HEK293 (cell line): Measurements from ENCODE around the gene HYOU1.

Source experiments
- CTCF ChIA-PET: fragments of 350-600 bp; formaldehyde crosslinking; extraction: SDS; loops from one replicate; lab custom pipeline; 2021; ENCODE audit warnings: antibody characterized with exemption; lab: Yijun Ruan, JAX
- POLR2A ChIA-PET: fragments of 300-600 bp; formaldehyde crosslinking; extraction: SDS; loops from one replicate; lab custom pipeline; 2020; ENCODE audit warnings: antibody characterized with exemption, inconsistent platforms; lab: Yijun Ruan, JAX
- H3K27ac ChIP-seq: fragments of 200-500 bp; sonication (Bioruptor generic); 2 replicates; pipeline ENCODE4 v1.5.1; 2014; ENCODE audit warnings: low read depth, low read length, control low read depth, inconsistent platforms; ENCODE audit errors: extremely low read depth
- H3K36me3 ChIP-seq, 2 experiments: fragments of 200-500 bp in 1 of 2; sonication (Bioruptor generic) in 1 of 2; 1 replicate in 1 of 2; 2 replicates in 1 of 2; pipeline ENCODE4 v1.5.1; 2014 to 2017; ENCODE audit warnings: inconsistent platforms in 2 of 2, low read length in 2 of 2; ENCODE audit not compliant: control insufficient read depth in 2 of 2, insufficient read depth in 1 of 2
- H3K4me1 ChIP-seq: fragments of 200-500 bp; sonication (Bioruptor generic); 2 replicates; pipeline ENCODE4 v1.5.1; 2014; ENCODE audit warnings: mild to moderate bottlenecking, low read length, inconsistent platforms; ENCODE audit not compliant: control insufficient read depth, insufficient read depth
- H3K4me3 ChIP-seq: 2 replicates; pipeline ENCODE4 v1.5.1; 2011; ENCODE audit warnings: low read depth, mild to moderate bottlenecking, control low read depth, low read length, moderate library complexity
- H3K9me3 ChIP-seq: fragments of 200-500 bp; sonication (Bioruptor generic); 2 replicates; pipeline ENCODE4 v1.5.1; 2014; ENCODE audit warnings: low read depth, low read length, inconsistent platforms; ENCODE audit not compliant: control insufficient read depth, insufficient read depth
- HIC1 ChIP-seq: fragments of 450-650 bp; formaldehyde crosslinking; IDR thresholded peaks from 2 replicates; pipeline ENCODE4 v1.5.1; 2016; ENCODE audit warnings: missing biosample characterization, missing genetic modification characterization
- KLF9 ChIP-seq: fragments of 450-650 bp; formaldehyde crosslinking; IDR thresholded peaks from 2 replicates; pipeline ENCODE4 v1.5.1; 2016; ENCODE audit warnings: missing biosample characterization, missing genetic modification characterization, low read depth
- OSR2 ChIP-seq: fragments of 450-650 bp; formaldehyde crosslinking; IDR thresholded peaks from 2 replicates; pipeline ENCODE4 v1.5.1; 2016; ENCODE audit warnings: missing biosample characterization, missing genetic modification characterization
- PRDM1 ChIP-seq: fragments of 450-650 bp; formaldehyde crosslinking; IDR thresholded peaks from 2 replicates; pipeline ENCODE4; 2016; ENCODE audit warnings: missing biosample characterization, missing genetic modification characterization
- SETDB1 ChIP-seq: IDR thresholded peaks from one replicate; pipeline ENCODE4 v1.6.1; 2017; ENCODE audit warnings: mild to moderate bottlenecking, low read length, moderate library complexity, mixed read lengths; ENCODE audit not compliant: insufficient read length
- ZBTB10 ChIP-seq: fragments of 450-650 bp; formaldehyde crosslinking; IDR thresholded peaks from 2 replicates; pipeline ENCODE4 v1.5.1; 2016; ENCODE audit warnings: missing biosample characterization, missing genetic modification characterization
- ZBTB48 ChIP-seq: fragments of 450-650 bp; formaldehyde crosslinking; IDR thresholded peaks from 2 replicates; pipeline ENCODE4 v1.5.1; 2016; ENCODE audit warnings: missing biosample characterization, missing genetic modification characterization
- ZEB2 ChIP-seq: fragments of 450-650 bp; formaldehyde crosslinking; IDR thresholded peaks from 2 replicates; pipeline ENCODE4 v1.5.1; 2016; ENCODE audit warnings: missing biosample characterization, missing genetic modification characterization
- ZFP3 ChIP-seq: fragments of 450-650 bp; formaldehyde crosslinking; IDR thresholded peaks from 2 replicates; pipeline ENCODE4 v1.5.1; 2016; ENCODE audit warnings: low read depth, missing biosample characterization, missing genetic modification characterization
- ZNF114 ChIP-seq: fragments of 450-650 bp; formaldehyde crosslinking; IDR thresholded peaks from 2 replicates; pipeline ENCODE4 v1.5.0; 2017; ENCODE audit warnings: missing biosample characterization, missing genetic modification characterization
- ZNF133 ChIP-seq: fragments of 450-650 bp; formaldehyde crosslinking; IDR thresholded peaks from 2 replicates; pipeline ENCODE4 v1.5.1; 2016; ENCODE audit warnings: missing biosample characterization, missing genetic modification characterization
- ZNF18 ChIP-seq: fragments of 450-650 bp; formaldehyde crosslinking; IDR thresholded peaks from 2 replicates; pipeline ENCODE4 v1.5.1; 2016; ENCODE audit warnings: missing biosample characterization, missing genetic modification characterization
- ZNF221 ChIP-seq: fragments of 450-650 bp; formaldehyde crosslinking; IDR thresholded peaks from 2 replicates; pipeline ENCODE4 v1.5.1; 2017; ENCODE audit warnings: missing biosample characterization, missing genetic modification characterization, borderline replicate concordance
- ZNF248 ChIP-seq: fragments of 450-650 bp; formaldehyde crosslinking; IDR thresholded peaks from 2 replicates; pipeline ENCODE4 v1.5.1; 2017; ENCODE audit warnings: missing biosample characterization, missing genetic modification characterization
- ZNF274 ChIP-seq, 2 experiments: fragments of 200-500 bp in 1 of 2; fragments of 450-650 bp in 1 of 2; sonication (Bioruptor generic) in 1 of 2; formaldehyde crosslinking in 1 of 2; IDR thresholded peaks; 2 replicates each; pipeline versions ENCODE4 v1.5.1 to v1.6.1; 2014 to 2016; ENCODE audit warnings: borderline replicate concordance in 1 of 2, inconsistent platforms in 1 of 2, low read length in 1 of 2, missing biosample characterization in 1 of 2, missing genetic modification characterization in 1 of 2
- ZNF302 ChIP-seq: fragments of 450-650 bp; formaldehyde crosslinking; IDR thresholded peaks from 2 replicates; pipeline ENCODE4 v1.5.1; 2016; ENCODE audit warnings: missing biosample characterization, missing genetic modification characterization, low read depth
- ZNF416 ChIP-seq: fragments of 450-650 bp; formaldehyde crosslinking; IDR thresholded peaks from 2 replicates; pipeline ENCODE4 v1.5.1; 2016; ENCODE audit warnings: missing biosample characterization, missing genetic modification characterization
- ZNF473 ChIP-seq: fragments of 450-650 bp; formaldehyde crosslinking; IDR thresholded peaks from 2 replicates; pipeline ENCODE4 v1.5.1; 2017; ENCODE audit warnings: missing biosample characterization, missing genetic modification characterization
- ZNF510 ChIP-seq: fragments of 450-650 bp; formaldehyde crosslinking; IDR thresholded peaks from 2 replicates; pipeline ENCODE4 v1.5.1; 2018; ENCODE audit warnings: mild to moderate bottlenecking, missing genetic modification characterization, missing biosample characterization; ENCODE audit not compliant: insufficient replicate concordance
- ZNF555 ChIP-seq: fragments of 450-650 bp; formaldehyde crosslinking; conservative IDR thresholded peaks from 2 replicates; pipeline ENCODE4 v1.5.1; 2017; ENCODE audit warnings: missing biosample characterization, mild to moderate bottlenecking, missing genetic modification characterization, inconsistent platforms
- ZNF610 ChIP-seq: fragments of 450-650 bp; formaldehyde crosslinking; IDR thresholded peaks from 2 replicates; pipeline ENCODE4 v1.5.1; 2016; ENCODE audit warnings: missing biosample characterization, missing genetic modification characterization, borderline replicate concordance
- ZNF621 ChIP-seq: fragments of 450-650 bp; formaldehyde crosslinking; IDR thresholded peaks from 2 replicates; pipeline ENCODE4 v1.5.1; 2017; ENCODE audit warnings: missing biosample characterization, missing genetic modification characterization
- ZNF626 ChIP-seq: fragments of 450-650 bp; sonication (Bioruptor Pico); formaldehyde crosslinking; IDR thresholded peaks from 2 replicates; pipeline ENCODE4 v1.5.1; 2018; ENCODE audit warnings: missing biosample characterization, missing genetic modification characterization, inconsistent platforms
- ZNF701 ChIP-seq: fragments of 450-650 bp; formaldehyde crosslinking; IDR thresholded peaks from 2 replicates; pipeline ENCODE4 v1.5.1; 2016; ENCODE audit warnings: missing biosample characterization, missing genetic modification characterization
- ZNF747 ChIP-seq: fragments of 450-650 bp; formaldehyde crosslinking; IDR thresholded peaks from 2 replicates; pipeline ENCODE4 v1.5.1; 2016; ENCODE audit warnings: missing biosample characterization, missing genetic modification characterization
- ZNF768 ChIP-seq: fragments of 450-650 bp; formaldehyde crosslinking; IDR thresholded peaks from 2 replicates; pipeline ENCODE4 v1.5.1; 2018; ENCODE audit warnings: missing biosample characterization, mild to moderate bottlenecking, missing genetic modification characterization
- ZSCAN30 ChIP-seq: fragments of 450-650 bp; IDR thresholded peaks from 2 replicates; pipeline ENCODE4 v1.5.1; 2018; ENCODE audit warnings: missing biosample characterization, mild to moderate bottlenecking, missing genetic modification characterization, moderate library complexity

HYOU1 gene

GRCh38 chr11:119046489-119046888, 10.5 kb downstream of the HYOU1 start:
- Histone ChIP-seq H3K4me3 (no peak overlapping the region), H3K9me3 (no peaks in the 10 kb centered on the region), H3K4me1 (no peaks in the 10 kb centered on the region), H3K27ac (no peak overlapping the region), H3K36me3 (peaks cover 0 to 71% of the 10 kb centered on the region in 2 experiments; a peak in 2 of 3 replicates)
- TF ChIP-seq ZNF302 (tag by site-specific recombination) (no peak), HIC1 (tag by site-specific recombination) (no peak), ZFP3 (tag by site-specific recombination) (no peak), PRDM1 (tag by site-specific recombination) (no peak), ZNF274 (IDR thresholded peaks at IDR 0.05; ENCODE audit: low read length) (no peak), ZNF274 (tag by site-specific recombination; IDR thresholded peaks at IDR 0.05; ENCODE audit: borderline replicate concordance) (no peak), ZNF133 (no peak), ZNF18 (no peak), ZNF768 (tag by site-specific recombination) (no peak), ZEB2 (tag by site-specific recombination) (no peak), ZNF114 (no peak), ZNF701 (tag by site-specific recombination) (no peak), KLF9 (tag by site-specific recombination) (no peak)
- ChIA-PET CTCF (interaction anchor here (1.2 kb wide), 1 partner anchor 84 kb away, joined by 5 read pairs; no protein-coding TSS in a partner anchor), POLR2A (no interaction called here)

GRCh38 chr11:119044708-119045107, 12.3 kb downstream of the HYOU1 start:
- Histone ChIP-seq H3K36me3 (peaks cover 0 to 53% of the 10 kb centered on the region in 2 experiments; a peak in 2 of 3 replicates), H3K9me3 (no peaks in the 10 kb centered on the region), H3K4me1 (no peaks in the 10 kb centered on the region), H3K4me3 (no peak overlapping the region), H3K27ac (no peak overlapping the region)
- POLR2A ChIA-PET = interaction anchor here (0.6 kb wide), 1 partner anchor 159 kb away, joined by 3 read pairs; no protein-coding TSS in a partner anchor
- TF ChIP-seq ZNF248 (no peak), ZNF473 (tag by site-specific recombination) (no peak)
- CTCF ChIA-PET = no interaction called here

GRCh38 chr11:119042927-119043326, 14.1 kb downstream of the HYOU1 start:
- no peaks in the 10 kb centered on the region for H3K9me3 ChIP-seq
- H3K4me3 ChIP-seq = no peak overlapping the region
- peaks cover 0 to 36% of the 10 kb centered on the region in 2 experiments; a peak in 2 of 3 replicates for H3K36me3 ChIP-seq
- ChIA-PET POLR2A (interaction anchor here (1.1 to 1.5 kb wide), 3 partner anchors 13 to 42 kb away, joined by 3 to 7 read pairs (median 3); partner anchors contain the start of genes HMBS and VPS11), CTCF (interaction anchor here (1.5 to 1.6 kb wide), 2 partner anchors 11 to 13 kb away, joined by 4 to 6 read pairs; no protein-coding TSS in a partner anchor)
- no peaks in the 10 kb centered on the region for H3K4me1 ChIP-seq
- H3K27ac ChIP-seq = no peak overlapping the region
- TF ChIP-seq OSR2 (tag by site-specific recombination) (no peak), ZNF610 (tag by site-specific recombination) (no peak), ZNF221 (no peak), ZNF274 (IDR thresholded peaks at IDR 0.05; ENCODE audit: low read length) (no peak), ZNF274 (tag by site-specific recombination; IDR thresholded peaks at IDR 0.05; ENCODE audit: borderline replicate concordance) (no peak), ZBTB48 (tag by site-specific recombination) (no peak), ZNF621 (no peak), SETDB1 (no peak), ZSCAN30 (no peak), ZNF416 (tag by site-specific recombination) (no peak), ZNF626 (tag by site-specific recombination) (no peak), ZNF555 (no peak), ZNF510 (tag by site-specific recombination) (no peak), ZBTB10 (tag by site-specific recombination) (no peak), ZNF747 (tag by site-specific recombination) (no peak)
